Suppressor macrophage (primary cell): ENCODE measurements around the gene HSBP1L1.

Experiments used
- DNase-seq, 4 experiments: peaks; one replicate each; pipeline ENCODE4 v3.0.0-alpha.2; 2020 to 2022

Gene HSBP1L1

GRCh38 chr18:79961527-79962291 lies 2.7 kb upstream of the HSBP1L1 start:
- peak; percentile 25 to 60 (median 53) for DNase-seq

GRCh38 chr18:79962311-79962710 lies 2.1 kb upstream of the HSBP1L1 start:
- no peak for DNase-seq

GRCh38 chr18:79962835-79963657 lies 1.4 kb upstream of the HSBP1L1 start:
- DNase-seq = no peak

DNA sequence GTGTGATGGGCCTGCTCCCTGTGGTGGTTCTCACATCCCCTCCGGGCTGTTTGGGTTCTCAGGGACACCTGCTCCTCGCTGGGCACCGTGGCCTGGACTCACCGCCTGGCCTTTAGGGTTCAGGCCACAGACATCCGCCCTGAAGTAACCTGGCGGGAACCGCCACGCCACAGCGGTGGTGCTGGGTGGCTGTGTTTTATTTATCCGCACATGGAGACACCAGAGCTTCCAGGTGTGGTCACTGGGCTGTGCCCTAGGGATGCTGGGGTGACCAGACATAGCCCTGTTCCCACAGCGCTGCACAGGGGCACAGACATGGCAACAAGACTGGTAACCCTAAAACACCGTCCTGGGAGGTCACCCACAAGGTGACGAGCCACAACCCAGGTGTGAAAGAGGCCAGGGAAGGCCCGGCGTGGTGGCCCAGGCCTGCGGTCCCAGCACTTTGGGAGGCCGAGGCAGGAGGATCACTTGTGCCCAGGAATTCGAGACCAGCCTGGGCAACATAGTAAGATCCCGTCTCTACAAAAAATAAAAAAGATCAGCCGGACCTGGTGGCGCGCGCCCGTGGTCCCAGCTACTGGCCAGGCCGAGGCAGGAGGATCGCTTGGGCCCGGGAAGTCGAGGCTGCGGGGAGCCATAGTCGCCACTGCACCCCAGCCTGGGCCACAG lies 649 bp upstream of the HSBP1L1 start:
- DNase-seq = no peak

DNA sequence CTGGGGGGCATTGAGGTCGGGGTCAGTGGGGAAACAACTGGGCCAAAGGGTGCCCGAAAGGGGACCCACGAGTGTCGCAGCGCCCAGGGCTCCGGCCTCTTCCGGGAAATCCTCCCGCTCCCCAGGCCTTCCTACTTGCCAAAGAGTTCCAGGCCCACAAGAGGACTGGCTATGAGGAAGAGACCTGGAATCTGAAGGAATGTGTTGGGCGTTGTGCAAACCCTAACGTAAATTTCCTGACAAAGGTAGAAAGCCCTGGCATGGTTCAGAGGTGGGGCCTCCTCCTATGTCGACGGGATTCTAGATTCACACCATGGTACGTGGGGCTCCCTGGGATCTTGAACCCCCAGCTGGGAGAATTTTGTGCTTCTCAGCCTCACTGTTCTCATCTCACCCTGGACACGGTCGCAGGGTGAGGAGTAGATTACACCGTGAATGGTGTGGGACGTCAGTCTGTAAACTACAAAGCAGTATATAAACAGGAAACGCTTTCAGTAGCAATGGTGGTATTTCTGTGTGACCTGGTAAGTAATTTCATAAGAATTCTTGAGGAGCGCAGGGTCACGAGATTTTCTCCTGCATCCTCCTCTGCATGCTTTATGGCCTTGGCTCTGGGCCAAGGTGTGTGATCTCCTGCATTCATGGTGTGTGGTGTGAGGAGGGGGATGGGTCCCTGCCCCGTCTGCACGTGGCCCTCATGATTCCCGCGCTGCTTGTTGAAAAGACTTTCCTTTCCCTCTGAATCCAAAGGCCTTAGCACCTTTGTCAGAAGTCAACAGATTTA lies 868 bp downstream of the HSBP1L1 start:
- DNase-seq = peak; percentile 50 to 77 (median 70)

GRCh38 chr18:79970419-79971133 lies 6.1 kb downstream of the HSBP1L1 start:
- no peak for DNase-seq

DNA sequence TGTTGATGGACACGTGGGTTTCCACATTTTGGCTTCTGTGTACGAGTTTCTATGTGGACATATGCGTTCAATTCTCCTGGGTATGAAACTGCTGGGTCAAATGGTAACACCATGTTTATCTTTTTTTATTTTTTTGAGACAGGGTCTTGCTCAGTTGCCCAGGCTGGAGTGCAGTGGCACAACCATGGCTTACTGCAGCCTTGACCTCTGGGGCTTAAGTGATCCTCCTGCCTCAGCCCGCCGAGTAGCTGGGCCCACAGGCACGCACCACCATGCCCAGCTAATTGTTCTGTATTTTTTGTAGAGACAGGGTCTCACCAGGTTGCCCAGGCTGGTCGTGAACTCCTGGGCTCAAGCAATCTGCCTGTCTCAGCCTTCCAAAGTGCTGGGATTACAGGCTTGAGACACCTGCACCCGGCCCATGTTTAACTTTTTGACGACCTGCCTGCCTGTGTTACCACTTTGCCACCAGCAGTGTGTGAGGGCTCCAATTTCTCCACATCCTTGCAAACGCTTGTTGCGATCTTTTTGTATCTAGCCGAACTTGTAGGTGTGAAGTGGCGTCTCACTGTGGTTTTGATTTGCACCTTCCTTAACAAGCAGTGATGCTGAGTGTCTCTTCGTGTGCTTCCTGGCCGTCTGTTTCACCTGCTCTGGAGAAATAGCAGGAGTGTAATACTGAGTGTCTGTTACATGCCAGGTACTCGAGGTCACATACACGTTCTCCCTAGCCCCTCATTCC lies 6.9 kb downstream of the HSBP1L1 start:
- DNase-seq = no peak

DNA sequence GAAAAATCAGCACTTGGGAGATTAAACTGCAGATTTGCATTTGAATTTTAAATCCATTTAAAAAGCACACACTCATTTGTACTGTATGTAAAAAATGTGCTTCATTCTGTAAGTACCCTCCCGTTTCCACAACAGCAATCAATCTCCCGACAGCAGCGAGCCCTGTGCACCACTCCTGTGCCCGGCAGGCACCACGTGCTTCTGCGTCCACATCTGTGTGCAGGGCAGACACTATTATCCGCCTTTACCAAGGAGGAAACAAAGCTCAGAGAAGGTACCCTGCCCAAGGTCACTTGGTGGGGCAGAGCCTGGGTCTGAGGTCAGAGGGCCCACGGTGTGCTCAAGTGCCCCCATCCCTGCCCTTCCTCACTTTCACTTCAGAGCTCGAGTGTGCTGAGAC lies 7.5 kb downstream of the HSBP1L1 start:
- no peak for DNase-seq

GRCh38 chr18:79972720-79973119 lies 8.3 kb downstream of the HSBP1L1 start:
- no peak for DNase-seq

DNA sequence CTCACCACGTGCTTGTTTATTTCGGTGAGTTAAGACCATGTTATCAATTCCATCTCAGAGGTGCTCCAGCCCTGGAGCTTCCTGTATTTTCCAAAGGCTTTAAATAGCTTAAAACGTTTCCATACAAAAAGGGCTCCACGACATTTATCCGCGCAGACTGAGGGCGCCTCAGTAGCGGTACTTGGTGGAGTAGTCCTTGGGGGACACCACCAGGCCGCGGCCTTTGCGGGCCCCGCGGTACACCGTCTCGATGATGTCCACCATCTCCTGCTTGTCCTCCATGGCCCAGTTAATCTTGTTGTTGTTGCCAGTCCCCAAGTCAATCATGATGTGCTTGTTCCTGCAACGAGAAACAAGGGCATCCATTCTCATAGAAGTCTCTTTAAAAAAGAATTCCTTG lies 9.1 kb downstream of the HSBP1L1 start:
- no peak for DNase-seq

- no peak for DNase-seq
Measured at GRCh38 chr18:79974025-79974654, 9.7 kb downstream of the HSBP1L1 start.

GRCh38 chr18:79975043-79975442 lies 10.6 kb downstream of the HSBP1L1 start:
- no peak for DNase-seq

- DNase-seq = no peak
Measured at GRCh38 chr18:79975985-79976680, 11.7 kb downstream of the HSBP1L1 start.

DNA sequence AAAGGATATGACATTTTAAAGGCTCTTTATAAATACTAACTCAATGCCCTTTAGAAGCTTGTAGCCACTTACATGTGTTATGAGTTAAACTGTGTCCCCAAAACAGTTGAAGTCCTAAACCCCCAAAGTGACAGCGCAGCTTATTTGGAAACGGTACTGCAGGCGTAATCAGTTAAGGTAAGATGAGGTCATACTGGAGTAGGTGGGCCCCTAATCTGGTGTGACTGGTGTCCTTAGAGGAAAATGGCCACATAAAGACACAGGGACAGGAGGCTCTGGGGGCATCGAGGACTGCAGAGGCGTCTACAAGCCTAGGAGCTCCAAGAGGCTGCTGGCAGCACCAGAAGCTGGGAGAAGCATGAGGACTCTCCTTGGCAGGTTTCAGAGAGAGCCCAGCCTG lies 15.4 kb downstream of the HSBP1L1 start:
- no peak for DNase-seq

- no peak for DNase-seq
Measured at GRCh38 chr18:79980585-79980984, 16.1 kb downstream of the HSBP1L1 start.

DNA sequence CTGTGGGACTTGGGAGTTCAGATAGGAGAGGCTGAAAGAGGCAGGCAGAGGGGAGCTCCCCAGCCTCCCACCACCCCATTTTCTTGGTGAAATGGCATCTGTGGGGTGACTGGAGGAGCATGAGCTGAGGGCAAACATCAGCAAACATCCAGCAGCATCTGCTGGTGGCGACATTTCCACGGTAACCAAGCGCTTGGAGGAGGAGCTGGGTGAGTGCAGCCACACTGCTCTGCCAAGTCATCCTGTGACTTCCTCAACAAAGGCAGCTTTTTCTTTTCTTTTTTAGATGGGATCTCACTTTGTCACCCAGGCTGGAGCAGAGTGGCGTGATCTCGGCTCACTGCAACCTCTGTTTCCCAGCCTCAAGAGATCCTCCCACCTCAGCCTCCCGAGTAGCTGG lies 18.3 kb downstream of the HSBP1L1 start:
- DNase-seq = peak; percentile 56 to 75 (median 69)

DNA sequence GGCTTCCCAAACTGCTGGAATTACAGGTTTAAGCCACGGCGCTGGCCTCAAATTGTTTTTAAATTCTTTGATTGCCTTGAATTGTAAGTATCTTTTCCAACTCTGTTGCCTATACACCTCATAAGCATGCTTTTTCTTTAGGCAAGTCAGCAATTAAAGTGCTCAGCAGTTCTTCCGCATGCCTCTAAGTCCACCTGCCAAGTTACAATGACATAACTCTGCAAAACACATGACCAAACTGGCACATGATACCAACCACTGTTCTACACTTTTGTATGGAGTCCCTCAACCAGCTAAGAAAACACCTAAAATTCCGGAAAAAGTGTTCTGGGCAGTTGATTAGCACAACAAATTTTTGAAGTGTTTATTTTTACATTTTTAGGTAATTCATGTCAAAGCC lies 18.8 kb downstream of the HSBP1L1 start:
- DNase-seq = peak in 3 of 4 experiments; percentile 16 to 39 (median 29)

DNA sequence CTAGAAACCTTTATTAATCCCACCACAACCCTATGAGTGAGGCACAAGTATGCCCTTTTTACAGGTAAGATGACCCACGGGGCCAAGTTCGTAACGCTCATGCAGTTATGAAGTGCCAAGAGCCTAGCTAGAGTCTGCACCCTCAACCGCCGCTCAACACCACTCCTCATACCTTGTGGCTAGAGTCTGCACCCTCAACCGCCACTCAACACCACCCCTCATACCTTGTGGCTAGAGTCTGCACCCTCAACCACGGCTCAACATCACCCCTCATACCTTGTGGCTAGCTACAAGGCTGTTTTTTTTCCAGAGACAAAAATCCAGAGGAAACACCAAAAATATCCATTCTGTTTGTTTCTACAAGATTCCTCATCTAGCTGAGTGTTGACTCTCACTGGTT lies 19.4 kb downstream of the HSBP1L1 start:
- no peak for DNase-seq

DNA sequence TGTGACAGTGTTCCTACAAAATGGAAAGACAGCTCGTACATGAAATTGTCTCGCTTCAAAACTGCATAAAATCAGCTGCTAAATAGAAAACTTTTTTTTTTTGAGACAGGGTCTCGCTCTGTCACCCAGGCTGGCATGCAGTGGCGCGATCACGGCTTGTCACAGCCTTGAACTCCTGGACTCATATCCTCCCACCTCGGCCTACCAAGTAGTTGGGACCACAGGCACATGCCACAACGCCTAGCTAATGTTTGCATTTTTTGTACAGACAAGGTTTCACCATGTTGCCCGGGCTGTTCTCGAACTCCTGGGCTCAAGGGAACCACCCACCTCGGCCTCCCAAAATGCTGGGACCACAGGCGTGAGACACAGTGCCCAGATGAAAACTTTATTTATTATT lies 20.7 kb downstream of the HSBP1L1 start:
- DNase-seq = no peak

GRCh38 chr18:79986726-79987125 lies 22.3 kb downstream of the HSBP1L1 start:
- DNase-seq = no peak
